ENCODE results near the gene LMAN2.

GRCh38 chr5:177396078-177396477 lies 44.6 kb upstream of the LMAN2 start:
- TF ChIP-seq POLR2AphosphoS5 (IDR thresholded peaks at IDR 0.05; ENCODE audit: borderline replicate concordance, low read depth, low read length) (no peak), EZH2 (IDR thresholded peaks at IDR 0.05) (no peak)
